ENCODE measurements around the gene CHRNA3. TPM values are rescaled to one million over a fixed set of nuclear protein-coding genes. Genes with fewer than 3 reads are reported as not detected.
"Not testable (repeated sequence)": the region's sequence is repeated elsewhere in the genome, so short reads cannot be mapped to it uniquely, and the experiment has no call there.

The CHRNA3 gene
- total RNA-seq, 1 experiment from 2014 or later, result 0.17 TPM

DNA sequence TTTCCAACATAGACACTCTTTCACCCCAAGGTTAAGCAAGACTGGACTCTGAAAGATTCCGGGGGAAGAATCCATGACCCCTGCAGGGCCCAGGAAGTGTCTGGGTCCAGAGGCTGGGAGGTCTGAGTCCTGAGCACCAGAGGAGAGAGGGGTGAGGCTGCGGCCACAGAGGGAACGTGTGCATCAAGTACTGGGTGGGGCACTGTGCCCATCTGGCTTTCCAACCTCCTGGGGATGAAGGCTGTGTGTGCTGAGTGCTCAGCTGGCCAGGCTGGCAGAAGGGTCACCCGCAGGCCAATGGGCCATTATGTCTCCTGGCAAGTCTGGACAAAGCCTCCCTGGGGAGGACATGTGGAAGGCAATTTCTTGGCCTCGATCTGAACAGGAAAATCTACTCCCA is 3.3 kb downstream of the CHRNA3 start:
- DNase-seq (ENCODE audit: low read depth), result no peak

DNA sequence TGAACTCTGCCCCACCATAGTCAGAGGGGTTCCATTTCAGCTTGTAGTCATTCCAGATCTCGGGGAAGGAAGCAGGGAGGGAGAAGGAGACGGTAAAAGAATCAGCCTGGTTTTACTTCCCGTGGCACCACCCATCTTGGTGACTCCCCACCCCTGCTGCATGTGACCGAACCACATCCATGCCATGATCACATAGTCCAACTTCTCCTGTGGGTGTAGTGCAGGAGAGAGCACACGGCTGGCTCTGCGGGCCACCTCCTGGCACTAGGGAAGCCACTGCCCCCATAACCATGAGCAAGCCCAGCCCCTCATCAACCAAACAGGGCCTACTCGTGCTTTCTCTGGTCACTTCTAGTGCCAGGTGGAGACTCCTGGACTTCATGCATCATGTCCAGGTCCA is 3.7 kb downstream of the CHRNA3 start:
- no peak for DNase-seq (ENCODE audit: low read depth)

DNA sequence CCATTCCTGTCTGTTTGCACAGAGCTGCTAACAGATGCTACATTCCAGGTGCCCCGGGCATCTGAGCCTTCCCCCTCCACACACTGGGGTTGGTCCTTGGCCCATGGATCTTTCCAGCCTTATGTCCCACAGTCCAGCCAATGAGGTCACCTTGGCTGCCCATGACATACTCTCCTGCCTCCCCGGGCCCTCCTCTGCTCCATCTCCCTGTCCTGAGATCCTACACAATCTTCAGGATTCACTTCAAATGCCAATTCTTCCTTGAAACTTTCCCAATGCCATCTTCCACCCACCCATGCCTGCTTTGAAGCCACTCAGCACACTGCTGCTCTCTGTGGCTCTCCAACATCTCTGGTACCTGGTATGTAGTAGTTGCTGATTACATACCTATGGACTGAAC is 4.3 kb downstream of the CHRNA3 start:
- DNase-seq (ENCODE audit: low read depth), result no peak

DNA sequence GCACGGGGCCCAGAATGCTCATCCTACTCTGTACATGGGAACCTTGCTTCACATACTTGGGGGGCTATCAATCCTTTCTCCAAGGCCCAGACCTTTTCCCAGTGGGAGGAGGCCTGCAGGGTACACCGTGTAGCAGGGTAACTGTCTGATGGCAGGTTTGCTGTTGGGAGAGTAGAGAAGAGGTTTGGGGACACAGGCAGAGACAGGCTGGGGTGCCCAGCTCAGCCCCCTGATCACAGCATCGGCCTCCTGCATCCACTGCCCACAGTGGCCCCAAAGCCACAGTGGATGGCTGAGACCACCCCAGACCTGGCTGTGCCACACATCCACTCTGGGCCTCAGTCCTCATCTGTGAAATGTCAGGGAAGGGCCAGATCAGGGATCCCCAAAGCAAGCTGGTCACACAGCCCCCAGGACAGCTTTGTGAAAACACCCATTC is 5.6 kb downstream of the CHRNA3 start:
- no peak for DNase-seq (ENCODE audit: low read depth)

DNA sequence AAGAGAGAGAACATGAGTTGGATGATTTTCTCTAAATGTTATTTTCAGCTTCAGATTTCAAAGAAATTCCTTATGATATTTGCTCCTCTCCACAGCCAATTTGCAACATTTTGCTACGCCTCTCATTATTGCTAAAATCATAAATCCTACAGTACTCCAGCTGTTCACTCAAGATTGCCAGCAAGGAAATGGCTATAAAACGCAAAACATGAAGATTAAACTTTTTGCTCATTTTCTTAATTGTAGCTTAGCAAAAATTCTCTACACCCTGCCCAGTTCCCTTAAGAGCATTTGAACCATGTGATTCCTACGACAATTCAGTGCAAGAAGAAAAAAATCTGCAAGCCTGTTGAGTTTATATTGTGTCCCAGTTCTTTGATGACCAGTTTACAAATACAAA is 6.8 kb downstream of the CHRNA3 start:
- DNase-seq (ENCODE audit: low read depth), result no peak

DNA sequence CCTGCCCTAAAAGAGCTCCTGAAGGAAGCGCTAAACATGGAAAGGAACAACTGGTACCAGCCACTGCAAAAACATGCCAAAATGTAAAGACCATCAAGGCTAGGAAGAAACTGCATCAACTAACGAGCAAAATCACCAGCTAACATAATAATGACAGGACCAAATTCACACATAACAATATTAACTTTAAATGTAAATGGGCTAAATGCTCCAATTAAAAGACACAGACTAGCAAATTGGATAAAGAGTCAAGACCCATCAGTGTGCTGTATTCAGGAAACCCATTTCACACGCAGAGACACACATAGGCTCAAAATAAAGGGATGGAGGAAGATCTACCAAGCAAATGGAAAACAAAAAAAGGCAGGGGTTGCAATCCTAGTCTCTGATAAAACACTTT is 11.2 kb downstream of the CHRNA3 start:
- not testable (repeated sequence) for DNase-seq (ENCODE audit: low read depth)

DNA sequence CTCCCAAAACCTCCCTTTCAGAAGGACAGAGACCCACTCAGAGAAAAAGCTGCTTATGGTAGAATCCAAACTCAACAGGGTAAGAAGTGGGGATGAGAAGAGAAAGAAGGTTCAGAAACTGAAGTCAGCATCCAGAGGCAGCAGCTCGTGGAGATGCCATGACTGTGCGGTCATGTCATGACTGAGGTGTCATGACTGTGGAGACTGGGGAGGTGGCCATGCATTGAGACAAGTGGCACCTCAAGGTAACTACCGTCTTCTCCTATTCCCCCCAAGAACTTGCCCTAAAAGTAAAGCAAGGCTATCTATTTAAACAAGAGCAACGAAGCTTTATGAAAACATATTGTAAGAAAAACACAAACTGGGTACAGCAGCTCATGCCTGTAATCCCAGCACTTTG is 15.1 kb downstream of the CHRNA3 start:
- no peak for DNase-seq (ENCODE audit: low read depth)

DNA sequence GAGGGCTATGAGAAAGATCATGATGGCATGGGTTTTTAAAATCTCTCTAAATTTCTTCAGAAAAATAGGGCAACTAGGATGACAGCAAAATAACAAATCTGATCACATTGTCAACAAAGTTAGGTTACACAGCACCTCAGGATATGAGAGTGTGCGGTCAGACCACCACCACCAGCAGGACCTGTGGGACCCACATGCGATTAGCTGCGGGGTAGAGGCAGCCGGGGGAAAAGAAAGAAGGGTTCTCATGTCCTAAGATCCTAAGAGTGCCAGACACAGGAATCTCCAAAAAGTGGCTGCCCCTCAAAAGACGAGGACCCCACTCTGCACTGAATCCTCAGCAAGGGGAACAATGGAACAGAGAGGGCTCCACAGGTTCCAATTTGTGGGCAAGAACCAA is 15.6 kb downstream of the CHRNA3 start:
- no peak for DNase-seq (ENCODE audit: low read depth)

DNA sequence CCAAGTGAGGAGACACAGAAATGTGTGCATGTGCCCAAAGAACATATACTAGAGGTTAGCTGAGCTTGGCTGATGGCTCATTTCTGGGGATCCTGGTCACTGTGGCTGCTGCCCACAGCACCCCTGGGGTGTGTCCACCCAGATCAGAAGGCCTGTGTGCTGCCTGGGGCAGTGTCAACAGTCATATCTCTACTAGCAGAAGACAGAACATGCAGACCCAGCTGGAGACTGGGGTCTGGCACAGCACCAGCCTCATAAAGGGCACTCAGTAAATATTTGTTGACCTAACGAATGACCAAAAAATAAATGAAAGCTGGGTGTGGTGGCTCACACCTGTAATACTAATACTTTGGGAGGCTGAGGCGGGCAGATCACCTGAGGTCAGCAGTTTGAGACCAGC is 16.4 kb downstream of the CHRNA3 start:
- no peak for DNase-seq (ENCODE audit: low read depth)

DNA sequence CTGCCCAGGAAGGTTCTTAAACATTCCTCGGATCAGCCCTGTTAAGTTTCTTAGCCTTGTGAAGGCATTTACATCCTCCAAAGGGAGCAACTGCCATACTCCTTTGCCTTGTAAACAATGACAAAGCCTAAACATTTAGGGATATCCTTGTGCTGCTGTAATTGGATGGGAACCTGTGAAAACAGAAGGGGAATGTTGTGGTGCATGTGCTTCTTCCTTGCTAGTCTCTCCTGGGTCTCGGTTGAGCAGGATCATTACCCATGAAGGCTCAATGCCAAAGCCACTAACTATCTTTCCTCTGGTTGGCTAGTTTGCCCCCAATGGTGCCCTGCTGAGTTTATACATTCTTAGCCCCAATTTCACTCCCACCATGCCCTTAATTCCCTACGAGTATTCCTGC is 17.3 kb downstream of the CHRNA3 start:
- DNase-seq (ENCODE audit: low read depth), result no peak

DNA sequence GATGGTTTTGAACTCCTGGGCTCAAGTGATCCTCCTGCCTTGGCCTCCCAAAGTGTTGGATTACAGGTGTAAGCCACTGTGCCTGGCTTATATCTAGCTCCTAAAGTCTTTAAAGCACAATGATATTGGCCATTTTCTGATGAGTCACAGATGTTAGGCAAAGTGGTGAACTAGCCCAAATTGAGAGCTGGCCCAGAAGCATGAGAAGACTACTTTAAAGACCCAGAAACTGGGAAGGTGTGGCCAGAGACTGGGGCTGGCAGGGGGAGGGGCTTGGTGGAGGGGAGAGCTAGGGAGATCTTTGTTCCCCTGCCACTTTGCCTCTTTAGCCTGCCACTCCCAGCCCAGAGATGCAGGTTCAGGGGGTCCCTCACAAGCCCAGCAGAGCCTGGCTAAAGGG is 21.6 kb downstream of the CHRNA3 start:
- no peak for DNase-seq (ENCODE audit: low read depth)

DNA sequence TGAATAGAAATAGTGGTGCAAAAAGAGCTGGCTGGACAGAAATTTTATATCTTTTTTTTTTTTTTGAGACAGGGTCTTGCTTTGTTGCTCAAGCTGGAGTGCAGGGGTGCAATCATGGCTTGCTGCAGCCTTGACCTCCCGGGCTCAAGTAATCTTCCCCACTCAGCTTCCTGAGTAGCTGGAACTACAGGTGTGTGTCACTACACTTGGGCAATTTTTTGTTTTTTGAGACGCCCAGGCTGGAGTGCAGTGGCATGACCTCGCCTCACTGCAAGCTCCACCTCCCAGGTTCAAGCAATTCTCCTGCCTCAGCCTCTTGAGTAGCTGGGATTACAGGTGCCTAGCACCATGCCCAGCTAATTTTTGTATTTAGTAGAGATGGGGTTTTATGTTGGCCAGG is 22.4 kb downstream of the CHRNA3 start:
- no peak for DNase-seq (ENCODE audit: low read depth)

DNA sequence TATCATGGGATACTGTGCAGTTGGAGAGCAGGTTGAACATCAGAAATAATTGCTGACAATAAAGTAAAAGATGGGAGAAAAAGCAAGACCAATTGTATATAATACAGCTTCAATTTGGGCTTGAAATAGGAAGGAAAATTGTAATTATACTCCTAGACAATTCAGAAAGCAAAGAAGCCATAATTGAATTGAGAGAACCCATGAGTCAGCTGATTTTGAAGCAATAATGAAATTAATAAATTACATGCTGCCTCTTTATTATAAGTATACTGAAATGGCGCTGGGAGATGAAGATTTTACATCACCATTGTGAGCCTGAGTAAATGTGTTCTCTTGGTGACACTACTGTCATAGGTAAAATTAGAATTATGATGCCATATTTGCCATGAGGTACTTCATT is 23.2 kb downstream of the CHRNA3 start:
- DNase-seq (ENCODE audit: low read depth), result no peak

DNA sequence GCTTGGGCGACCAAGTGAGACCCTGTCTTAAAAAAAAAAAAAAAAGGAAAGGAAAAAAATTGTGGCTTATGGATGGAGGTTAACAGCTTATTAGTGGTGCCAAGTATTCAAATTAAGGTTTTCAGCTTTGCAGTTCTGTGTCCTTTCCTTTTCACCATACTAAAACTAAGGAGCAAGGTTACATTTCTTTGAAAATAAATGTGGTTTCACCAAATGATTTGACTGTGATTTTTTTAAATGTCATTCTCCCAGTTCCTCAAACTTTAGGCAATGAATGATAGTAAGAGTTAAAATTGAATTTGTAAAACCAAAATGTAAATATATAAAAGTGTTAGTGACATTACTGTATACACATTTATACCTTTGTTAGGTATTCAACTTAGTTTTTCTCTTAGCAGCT is 45.9 kb downstream of the CHRNA3 start:
- DNase-seq (ENCODE audit: low read depth), result no peak

DNA sequence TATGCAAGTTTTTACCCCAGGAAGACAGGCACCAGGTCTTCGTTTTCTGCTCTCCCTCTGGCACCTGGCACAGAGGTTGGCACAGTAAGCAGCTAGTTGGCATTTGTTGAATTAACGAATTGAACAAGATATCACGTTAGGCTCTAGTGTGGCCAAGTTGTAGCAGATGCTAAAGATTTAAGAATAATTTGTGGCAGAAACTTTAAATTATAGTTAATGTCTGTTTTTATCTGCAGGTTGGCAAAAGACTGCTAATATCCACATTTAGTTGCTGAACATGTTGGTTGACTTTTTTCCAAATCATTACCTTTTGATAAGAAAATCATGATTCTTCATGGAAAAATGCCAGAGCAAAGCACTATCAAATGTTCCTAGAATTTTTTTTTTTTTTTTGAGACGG is 47.4 kb downstream of the CHRNA3 start:
- DNase-seq (ENCODE audit: low read depth), result no peak

DNA sequence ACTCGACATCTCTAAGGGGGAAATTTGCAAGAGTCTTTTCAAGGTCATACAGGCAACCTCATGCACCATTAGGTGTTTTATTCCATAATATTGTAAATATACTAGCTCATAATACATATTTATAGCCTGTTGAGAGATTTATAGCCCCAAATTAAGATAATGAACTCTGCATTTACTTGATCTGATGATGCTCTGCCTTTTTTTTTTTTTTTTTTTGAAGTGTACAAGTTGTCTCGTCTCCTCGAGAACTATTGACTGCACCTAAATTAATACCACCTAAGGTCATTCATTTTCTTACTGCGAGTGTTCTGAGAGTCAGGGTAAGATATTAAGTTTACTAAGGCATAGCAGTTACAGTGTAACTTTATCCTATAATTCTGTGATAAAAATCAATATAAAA is 49.4 kb downstream of the CHRNA3 start:
- DNase-seq (ENCODE audit: low read depth), result no peak

DNA sequence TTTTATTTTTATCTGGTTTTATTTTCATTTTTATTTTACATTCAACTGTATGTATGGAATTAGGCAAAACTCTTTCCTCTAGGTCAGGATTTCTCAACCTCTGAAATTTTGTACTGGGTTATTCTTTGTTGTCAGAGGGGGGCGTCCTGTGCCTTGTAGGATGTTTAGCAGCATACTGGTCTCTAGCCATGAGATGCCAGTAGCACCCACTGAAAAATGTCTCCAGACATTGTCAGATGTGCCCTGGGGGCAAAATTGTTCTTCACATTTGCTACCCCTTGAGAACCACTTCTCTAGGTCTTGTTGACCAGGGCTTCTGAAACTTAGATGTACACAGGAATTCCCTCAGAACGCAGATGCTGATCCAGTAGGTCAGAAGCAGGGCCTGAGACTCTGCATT is 50.1 kb downstream of the CHRNA3 start:
- no peak for DNase-seq (ENCODE audit: low read depth)

DNA sequence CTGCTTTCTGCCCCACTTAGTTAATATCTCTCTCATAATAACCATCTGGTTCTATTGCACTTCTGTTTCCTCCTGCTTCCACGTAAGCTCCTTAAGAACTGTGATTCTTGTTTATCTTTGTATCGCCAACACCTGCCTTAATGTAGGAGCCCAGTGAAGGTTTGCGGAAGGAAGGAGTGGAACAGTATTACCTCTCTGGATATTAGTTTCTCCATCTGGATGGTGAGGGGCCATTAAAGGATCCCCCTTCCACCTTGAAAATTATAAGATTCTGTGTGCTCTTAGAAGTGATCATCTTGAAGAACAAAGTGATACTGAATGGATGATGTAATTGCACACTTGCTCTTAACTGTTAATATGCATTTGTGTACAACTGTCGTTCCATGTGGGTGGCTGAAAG is 53.3 kb downstream of the CHRNA3 start:
- DNase-seq (ENCODE audit: low read depth), result no peak

DNA sequence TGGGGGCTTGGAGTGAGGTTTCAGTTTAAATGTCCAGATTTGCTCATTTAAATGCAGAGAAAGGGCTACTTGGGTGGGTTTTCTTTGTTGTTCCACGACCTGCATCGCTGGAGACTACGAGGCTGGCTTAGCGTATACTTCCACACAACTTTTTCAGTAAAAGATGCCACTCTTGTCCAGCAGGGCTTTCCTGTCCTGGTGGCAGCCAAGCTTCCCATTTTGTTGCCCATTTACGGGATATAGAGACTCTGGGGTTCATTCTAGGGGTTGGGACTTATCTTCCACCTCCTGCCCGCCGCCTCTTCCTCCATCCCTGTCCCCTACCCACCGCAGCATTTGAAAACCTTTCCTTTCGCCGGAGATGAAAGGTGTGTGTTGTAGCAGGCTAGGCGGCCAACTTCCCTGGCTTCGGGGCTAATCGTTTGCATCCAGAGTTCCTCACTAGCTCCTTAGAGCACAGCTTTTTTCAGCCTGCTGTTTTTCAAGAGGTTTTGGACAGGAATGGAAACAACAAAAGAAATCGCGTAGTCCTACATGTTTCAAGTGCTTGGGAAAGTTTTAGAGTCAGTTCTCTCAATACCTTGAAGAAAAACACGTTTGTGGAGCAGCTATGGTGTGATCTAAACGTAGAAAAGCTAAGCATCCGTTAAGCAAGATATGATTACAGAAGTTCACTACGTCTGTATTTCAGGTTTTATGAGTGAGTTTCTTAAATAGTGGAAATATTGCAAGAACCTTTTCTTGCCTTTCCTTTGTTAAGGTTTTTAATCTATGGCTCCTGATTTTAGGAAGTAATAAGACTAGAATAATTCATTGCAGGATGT is 54.6 kb downstream of the CHRNA3 start:
- DNase-seq (ENCODE audit: low read depth), result peak; percentile 28

DNA sequence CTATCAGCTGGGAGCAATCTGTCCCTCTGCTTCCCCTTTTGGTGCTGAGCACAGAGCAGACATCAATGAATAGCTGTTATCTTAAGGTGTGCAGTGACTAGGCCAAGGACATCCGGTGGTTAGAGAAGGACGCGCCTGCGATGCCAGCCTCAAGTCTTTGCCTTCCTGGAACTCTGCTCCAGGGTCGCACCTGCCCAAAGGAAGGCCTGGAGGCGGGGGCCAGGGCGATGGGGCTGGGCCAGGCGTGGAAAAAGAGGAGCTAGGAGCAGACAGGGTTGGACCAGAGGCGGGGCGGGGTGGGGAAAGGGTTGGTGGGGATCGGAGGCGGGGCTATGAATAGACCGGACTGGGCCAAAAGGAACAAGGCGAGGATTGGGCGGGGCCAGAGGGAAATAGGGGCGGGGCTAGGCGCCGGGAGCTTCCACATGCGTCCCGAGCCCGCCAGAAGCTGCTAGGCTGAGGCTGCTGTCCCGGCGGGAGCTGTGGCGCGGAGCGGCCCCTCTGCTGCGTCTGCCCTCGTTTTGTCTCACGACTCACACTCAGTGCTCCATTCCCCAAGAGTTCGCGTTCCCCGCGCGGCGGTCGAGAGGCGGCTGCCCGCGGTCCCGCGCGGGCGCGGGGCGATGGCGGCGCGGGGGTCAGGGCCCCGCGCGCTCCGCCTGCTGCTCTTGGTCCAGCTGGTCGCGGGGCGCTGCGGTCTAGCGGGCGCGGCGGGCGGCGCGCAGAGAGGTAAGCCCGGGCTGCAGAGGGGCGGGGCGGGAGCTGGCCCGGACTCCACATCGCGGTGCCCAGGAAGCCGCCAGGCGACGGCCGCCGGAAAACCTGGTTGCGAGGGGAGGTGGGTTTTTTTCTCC is 55.5 kb downstream of the CHRNA3 start, which contains the start of gene CHRNA5:
CHRNA5 (plus strand) TSS at position 424 of the 854 bp plus-strand sequence; CDS start at position 624, 200 bp downstream.
- DNase-seq (ENCODE audit: low read depth), result peak; percentile 92

DNA sequence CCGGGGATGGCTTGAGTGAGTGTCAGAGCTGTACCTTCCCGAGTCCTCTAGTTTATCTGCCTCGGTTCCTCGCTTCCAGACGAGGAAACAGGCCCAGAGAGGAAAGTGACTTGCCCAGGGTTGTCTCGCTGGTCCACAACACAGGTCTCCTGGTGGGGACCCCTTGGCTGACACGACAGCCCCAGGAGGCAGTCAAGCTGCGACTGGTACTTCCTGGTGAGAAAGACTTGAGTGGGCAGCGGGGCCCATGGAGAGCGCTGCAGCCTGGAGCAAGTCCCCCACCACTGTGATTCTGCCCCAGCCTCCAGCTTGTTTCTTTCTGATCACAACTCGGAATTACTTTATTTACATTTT is 56.1 kb downstream of the CHRNA3 start:
- no peak for DNase-seq (ENCODE audit: low read depth)

DNA sequence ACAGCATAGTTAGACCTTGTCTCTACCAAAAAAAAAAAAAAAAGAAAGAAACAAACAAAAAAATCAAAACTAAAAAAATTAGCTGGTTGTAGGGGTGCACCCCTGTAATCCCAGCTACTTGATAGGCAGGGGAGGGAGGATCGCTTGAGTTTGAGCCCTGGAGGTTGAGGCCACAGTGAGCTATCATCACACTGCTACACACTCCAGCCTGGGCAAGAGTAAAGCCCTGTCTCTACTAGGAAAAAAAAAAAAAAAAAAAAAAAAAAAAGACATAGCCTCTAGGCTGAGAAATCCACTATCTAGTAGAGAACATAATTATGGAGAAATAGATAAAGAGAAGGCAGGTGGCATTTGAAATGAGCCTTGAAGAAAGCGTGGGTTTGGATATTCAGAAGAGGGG is 57.7 kb downstream of the CHRNA3 start:
- DNase-seq (ENCODE audit: low read depth), result no peak

DNA sequence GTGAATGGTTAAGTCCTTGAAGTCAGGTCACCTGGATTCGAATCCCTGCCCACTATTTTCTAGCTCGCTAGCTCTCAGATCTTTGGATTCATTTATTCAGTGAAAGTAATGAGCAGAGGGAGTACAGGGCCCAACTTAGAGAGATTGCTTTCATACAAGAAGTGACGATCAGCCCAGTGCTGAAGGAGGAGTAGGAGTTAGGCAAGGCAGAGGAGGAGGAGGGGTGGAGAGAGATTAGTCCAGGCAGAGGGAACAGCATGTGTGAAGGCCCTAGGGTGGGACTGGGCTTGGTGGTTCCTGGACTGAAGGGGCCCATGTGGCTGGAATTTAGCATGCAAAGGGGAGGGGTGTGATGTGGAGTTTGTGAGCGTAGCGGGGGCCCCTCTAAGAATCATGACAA is 59.3 kb downstream of the CHRNA3 start:
- no peak for DNase-seq (ENCODE audit: low read depth)
